B cell (primary cell): ENCODE results near the gene USP48. TPM values are rescaled to one million over a fixed set of nuclear protein-coding genes. Genes with fewer than 3 reads are reported as not detected.

Source experiments
- ATAC-seq: fragments of 200-7000 bp; cut with Tn5 transposase; one replicate; pipeline ENCODE4 v1.10.0; 2021; ENCODE audit warnings: low read depth, mild to moderate bottlenecking, moderate number of reproducible peaks, moderate library complexity
- CTCF ChIA-PET: fragments of 350-600 bp; sonication (Branson Sonifier 250); formaldehyde crosslinking; loops from one replicate; lab custom pipeline; 2021; ENCODE audit warnings: antibody characterized with exemption, inconsistent platforms; lab: Charles Lee
- POLR2A ChIA-PET: fragments of 350-600 bp; sonication (Branson Sonifier 250); formaldehyde crosslinking; loops from one replicate; lab custom pipeline; 2021; ENCODE audit warnings: antibody characterized with exemption; lab: Charles Lee
- DNase-seq: peaks from one replicate; pipeline ENCODE4 v3.0.0; 2013
- H2AFZ ChIP-seq: 2 replicates; pipeline ENCODE4 v1.6.1; 2012; ENCODE audit warnings: mild to moderate bottlenecking, low read depth, low read length; ENCODE audit not compliant: insufficient read depth, poor library complexity, severe bottlenecking
- H3K27ac ChIP-seq, 2 donors: 1 replicate in 1 of 2; 2 replicates in 1 of 2; pipeline ENCODE4 v1.5.1; 2012 to 2013; ENCODE audit warnings: low read length in 2 of 2, mild to moderate bottlenecking in 2 of 2, moderate library complexity in 1 of 2
- H3K27me3 ChIP-seq, 4 experiments: fragments of 200-600 bp in 1 of 4; sonication (generic) in 1 of 4; replicated peaks in 1 of 4; 1 replicate in 2 of 4; 2 replicates in 2 of 4; pipeline versions ENCODE4 v1.6.1 to v1.7.0; 2013 to 2016; ENCODE audit warnings: low read length in 3 of 4, mild to moderate bottlenecking in 2 of 4, mixed read lengths in 1 of 4, moderate library complexity in 1 of 4; ENCODE audit not compliant: insufficient read depth in 4 of 4, control insufficient read depth in 3 of 4; ENCODE audit errors: control extremely low read depth in 1 of 4
- H3K36me3 ChIP-seq, 2 experiments: replicated peaks in 1 of 2; 1 replicate in 1 of 2; 2 replicates in 1 of 2; pipeline versions ENCODE4 v1.6.1 to v1.7.1; 2013; ENCODE audit warnings: low read length in 1 of 2; ENCODE audit not compliant: insufficient read depth in 2 of 2, control insufficient read depth in 1 of 2; ENCODE audit errors: control extremely low read depth in 1 of 2, extremely low read depth in 1 of 2
- H3K4me1 ChIP-seq, 2 donors: fragments of 200-600 bp in 1 of 2; sonication (generic) in 1 of 2; 1 replicate in 1 of 2; 2 replicates in 1 of 2; pipeline versions ENCODE4 v1.5.1 to v1.6.1; 2013 to 2017; ENCODE audit warnings: low read length in 2 of 2; ENCODE audit not compliant: control insufficient read depth in 2 of 2, insufficient read depth in 2 of 2
- H3K4me2 ChIP-seq: replicated peaks from 2 replicates; pipeline ENCODE3; 2012; ENCODE audit warnings: mild to moderate bottlenecking, low read depth, low read length; ENCODE audit not compliant: poor library complexity, severe bottlenecking
- H3K4me3 ChIP-seq, 5 experiments: fragments of 200-600 bp in 1 of 5; sonication (generic) in 1 of 5; 1 replicate in 3 of 5; 2 replicates in 2 of 5; pipeline versions ENCODE4 v1.5.1 to v1.7.0; 2011 to 2016; ENCODE audit warnings: low read length in 4 of 5, mild to moderate bottlenecking in 4 of 5, low read depth in 2 of 5, control low read depth in 1 of 5, moderate library complexity in 1 of 5; ENCODE audit not compliant: insufficient read depth in 1 of 5; ENCODE audit errors: control extremely low read depth in 1 of 5, extremely low read depth in 1 of 5
- H3K79me2 ChIP-seq: fragments of 200-600 bp; sonication (generic); one replicate; pipeline ENCODE4 v1.6.0; 2016; ENCODE audit warnings: low read length; ENCODE audit not compliant: control insufficient read depth, insufficient read depth
- H3K9ac ChIP-seq: fragments of 200-600 bp; sonication (generic); 2 replicates; pipeline ENCODE4 v1.6.1; 2017; ENCODE audit warnings: mild to moderate bottlenecking, low read length, moderate library complexity
- H3K9me3 ChIP-seq, 3 donors: one replicate each; pipeline versions ENCODE4 v1.6.1 to v1.7.1; 2013; ENCODE audit warnings: low read length in 2 of 3; ENCODE audit not compliant: control insufficient read depth in 2 of 3, insufficient read depth in 1 of 3; ENCODE audit errors: control extremely low read depth in 1 of 3
- H4K20me1 ChIP-seq: 2 replicates; pipeline ENCODE4 v1.6.0; 2012; ENCODE audit warnings: mild to moderate bottlenecking, low read length; ENCODE audit not compliant: insufficient read depth, control insufficient read depth, poor library complexity, severe bottlenecking
- H3K27ac Mint-ChIP-seq: one replicate; pipeline ENCODE4 v1.8.0; 2021; ENCODE audit warnings: mixed read lengths
- H3K27me3 Mint-ChIP-seq: one replicate; pipeline ENCODE4 v1.8.0; 2021; ENCODE audit warnings: mixed read lengths
- H3K4me1 Mint-ChIP-seq: one replicate; pipeline ENCODE4 v1.8.0; 2021; ENCODE audit warnings: mixed read lengths
- H3K4me3 Mint-ChIP-seq: one replicate; pipeline ENCODE4 v1.8.0; 2021; ENCODE audit warnings: mixed read lengths
- H3K9me3 Mint-ChIP-seq: one replicate; pipeline ENCODE4 v1.8.0; 2022; ENCODE audit warnings: mixed read lengths; ENCODE audit not compliant: insufficient read depth
- EZH2 ChIP-seq: IDR thresholded peaks from 2 replicates; pipeline ENCODE4 v1.6.1; 2012; ENCODE audit warnings: borderline replicate concordance, low read depth, mild to moderate bottlenecking, moderate library complexity, low read length; ENCODE audit not compliant: insufficient read depth, poor library complexity, severe bottlenecking
- WGBS: methylation state at CpG from one replicate; pipeline ENCODE4 v1.1.5; 2013; ENCODE audit warnings: missing lambda C conversion rate; ENCODE audit not compliant: insufficient coverage; 5-methylcytosine and 5-hydroxymethylcytosine counted together
- intact Hi-C: fragments of 100-400 bp; cut with micrococcal nuclease; formaldehyde crosslinking; loops from one replicate; pipeline ENCODE4 v1.10.0; 2022
- polyA plus RNA-seq: library from polyadenylated mRNA; depleted of rRNA; stranded (reverse); fragments of >200 nt; gene quantifications from 2 replicates; pipeline ENCODE4 v1.2.3, GENCODE V29; 2012
- total RNA-seq, 2 donors: library from RNA; stranded (reverse); fragments of 120-200 nt in 1 of 2; gene quantifications; 1 replicate in 1 of 2; 2 replicates in 1 of 2; pipeline versions ENCODE4 v1.2.3 to v1.2.4, GENCODE V29; 2013 to 2022
- TF ChIP-seq, protein P1 (sequence below): fragments of 200-600 bp; IDR thresholded peaks from one replicate; pipeline ENCODE4 v1.8.0; 2022; ENCODE audit warnings: antibody characterized with exemption, mild to moderate bottlenecking

The USP48 gene
- total and polyA plus RNA-seq, 2 donors (not counting 1 experiment from before 2014, with no cell fraction given): 21.2 to 135 TPM

DNA sequence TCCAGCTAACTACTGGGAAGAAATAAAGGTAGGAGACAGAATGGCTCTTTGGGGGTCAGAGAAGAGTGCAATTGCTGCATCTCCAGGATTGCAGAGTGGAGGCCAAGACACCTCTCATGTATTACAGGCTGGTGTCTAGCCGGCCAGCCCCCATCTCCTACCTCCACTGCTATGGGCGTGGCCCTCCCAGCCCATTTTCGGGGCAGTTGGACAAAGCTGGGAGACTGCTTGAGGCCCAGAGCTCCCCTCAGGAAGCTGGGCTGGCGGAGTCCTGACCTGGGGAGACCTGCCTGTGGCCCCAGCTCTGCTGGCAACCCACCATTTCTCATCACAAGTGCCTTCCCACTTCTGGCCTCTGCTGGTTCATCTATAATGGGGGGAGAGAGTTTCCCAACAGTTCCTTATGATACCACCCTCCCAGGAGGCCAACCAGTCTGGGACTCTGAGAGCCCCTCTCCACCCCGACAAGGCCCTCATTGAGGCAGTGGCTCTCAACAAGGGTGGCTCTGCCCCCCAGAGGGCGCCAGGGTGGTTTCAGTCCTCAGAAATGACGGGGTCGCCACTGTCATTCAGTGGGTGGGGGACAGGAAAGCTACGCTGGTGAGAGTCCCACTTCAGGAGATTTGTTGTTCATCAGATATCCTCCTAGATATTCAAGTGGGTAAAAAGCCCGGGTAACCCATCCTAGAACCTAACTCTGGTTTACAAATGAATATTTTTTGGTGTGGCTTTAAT, 125.3 kb downstream of the USP48 start:
- H3K36me3 ChIP-seq: no peaks in the 10 kb centered on the region
- no peaks in the 10 kb centered on the region for H4K20me1 ChIP-seq
- TF ChIP-seq, protein P1, sequence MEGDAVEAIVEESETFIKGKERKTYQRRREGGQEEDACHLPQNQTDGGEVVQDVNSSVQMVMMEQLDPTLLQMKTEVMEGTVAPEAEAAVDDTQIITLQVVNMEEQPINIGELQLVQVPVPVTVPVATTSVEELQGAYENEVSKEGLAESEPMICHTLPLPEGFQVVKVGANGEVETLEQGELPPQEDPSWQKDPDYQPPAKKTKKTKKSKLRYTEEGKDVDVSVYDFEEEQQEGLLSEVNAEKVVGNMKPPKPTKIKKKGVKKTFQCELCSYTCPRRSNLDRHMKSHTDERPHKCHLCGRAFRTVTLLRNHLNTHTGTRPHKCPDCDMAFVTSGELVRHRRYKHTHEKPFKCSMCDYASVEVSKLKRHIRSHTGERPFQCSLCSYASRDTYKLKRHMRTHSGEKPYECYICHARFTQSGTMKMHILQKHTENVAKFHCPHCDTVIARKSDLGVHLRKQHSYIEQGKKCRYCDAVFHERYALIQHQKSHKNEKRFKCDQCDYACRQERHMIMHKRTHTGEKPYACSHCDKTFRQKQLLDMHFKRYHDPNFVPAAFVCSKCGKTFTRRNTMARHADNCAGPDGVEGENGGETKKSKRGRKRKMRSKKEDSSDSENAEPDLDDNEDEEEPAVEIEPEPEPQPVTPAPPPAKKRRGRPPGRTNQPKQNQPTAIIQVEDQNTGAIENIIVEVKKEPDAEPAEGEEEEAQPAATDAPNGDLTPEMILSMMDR: no peak
- no peak for TF ChIP-seq EZH2
- POLR2A ChIA-PET: no interaction called here
- CTCF ChIA-PET: interaction anchor here (2.3 kb wide), 1 partner anchor 307 kb away, joined by 5 read pairs; no protein-coding TSS in a partner anchor
- DNase-seq (no peak), ATAC-seq (no peak)
- no peaks in the 10 kb centered on the region for H3K79me2 ChIP-seq
- H3K4me1 ChIP-seq: peaks cover 6 to 7% of the 10 kb centered on the region in 2 donors
- H3K4me2 ChIP-seq: no peak overlapping the region
- H3K9ac ChIP-seq: no peak overlapping the region
- no peaks in the 10 kb centered on the region for H3K9me3 Mint-ChIP-seq
- H3K27ac ChIP-seq: no peak overlapping the region
- no peak overlapping the region for H3K27ac Mint-ChIP-seq
- WGBS: 70% methylated on average over 5 of the region's 10 CpGs
- H3K27me3 Mint-ChIP-seq: peaks cover 27% of the 10 kb centered on the region
- H3K27me3 ChIP-seq: peaks cover 0 to 33% (median 10%) of the 10 kb centered on the region in 4 experiments
- no peak overlapping the region for H3K4me3 Mint-ChIP-seq
- no peak overlapping the region for H2AFZ ChIP-seq
- H3K9me3 ChIP-seq: peaks cover 0 to 7% (median 0%) of the 10 kb centered on the region in 3 donors
- H3K4me1 Mint-ChIP-seq: peaks cover 5% of the 10 kb centered on the region
- no peak overlapping the region for H3K4me3 ChIP-seq
- intact Hi-C loops: loop anchor here (2.0 to 10.0 kb wide), 5 partner anchors 125 to 425 kb away; partner anchors contain the start of genes ALPL and USP48

- H2AFZ ChIP-seq: no peak overlapping the region
- DNase-seq: no peak
- no peak overlapping the region for H3K27ac ChIP-seq
- H3K4me3 Mint-ChIP-seq: no peak overlapping the region
- H3K9me3 Mint-ChIP-seq: no peaks in the 10 kb centered on the region
- ChIA-PET CTCF (no interaction called here), POLR2A (no interaction called here)
- H4K20me1 ChIP-seq: no peaks in the 10 kb centered on the region
- no peak overlapping the region for H3K27ac Mint-ChIP-seq
- no peak overlapping the region for H3K4me3 ChIP-seq
- no peak overlapping the region for H3K9ac ChIP-seq
- H3K4me1 ChIP-seq: peaks cover 13 to 14% of the 10 kb centered on the region in 2 donors
- intact Hi-C loops: loop anchor here (5.0 to 10.0 kb wide), 2 partner anchors 291 to 307 kb away; no protein-coding TSS in a partner anchor
- peaks cover 0 to 11% (median 0%) of the 10 kb centered on the region in 3 donors for H3K9me3 ChIP-seq
- H3K27me3 ChIP-seq: peaks cover 0 to 33% (median 12%) of the 10 kb centered on the region in 4 experiments
- H3K4me1 Mint-ChIP-seq: peaks cover 19% of the 10 kb centered on the region
- ATAC-seq: no peak
- H3K79me2 ChIP-seq: no peaks in the 10 kb centered on the region
- no peak overlapping the region for H3K4me2 ChIP-seq
- WGBS: 61% methylated on average over 3 of the region's 4 CpGs
- TF ChIP-seq EZH2: no peak
- TF ChIP-seq, protein P1: no peak
- H3K36me3 ChIP-seq: no peaks in the 10 kb centered on the region
- peaks cover 20% of the 10 kb centered on the region for H3K27me3 Mint-ChIP-seq
Measured at GRCh38 chr1:21655748-21656147, 127.2 kb downstream of the USP48 start.
